SK-N-MC (cell line): ENCODE results near the gene IQCF5.
"Not testable (repeated sequence)": the region's sequence is repeated elsewhere in the genome, so short reads cannot be mapped to it uniquely, and the experiment has no call there.

Source experiments
- DNase-seq: peaks from one replicate; pipeline ENCODE4 v3.0.0-alpha.2; 2011; ENCODE audit warnings: low read depth, low spot score
- H3K27ac ChIP-seq: fragments of 200-600 bp; sonication (generic); 2 replicates; pipeline ENCODE4 v1.5.1; 2016; ENCODE audit warnings: mixed run types
- H3K36me3 ChIP-seq: fragments of 200-600 bp; sonication (generic); 2 replicates; pipeline ENCODE4 v1.6.1; 2017; ENCODE audit warnings: antibody characterized with exemption, low read length, mixed read lengths; ENCODE audit not compliant: insufficient read depth
- H3K4me3 ChIP-seq: fragments of 200-600 bp; sonication (generic); 2 replicates; pipeline ENCODE4 v1.5.1; 2016
- H3K9ac ChIP-seq: fragments of 200-600 bp; sonication (generic); 2 replicates; pipeline ENCODE4 v1.8.0; 2017; ENCODE audit warnings: mixed run types, mixed read lengths; ENCODE audit not compliant: insufficient read length
- H3K9me3 ChIP-seq: fragments of 200-600 bp; sonication (generic); 2 replicates; pipeline ENCODE4 v1.6.1; 2017; ENCODE audit warnings: low read depth, mild to moderate bottlenecking, antibody characterized with exemption, low read length, moderate library complexity, mixed read lengths
- EZH2 ChIP-seq: fragments of 200-600 bp; sonication (generic); IDR thresholded peaks from one replicate; pipeline ENCODE4 v1.6.1; 2017; ENCODE audit warnings: antibody characterized with exemption
- FOXP2 ChIP-seq: optimal IDR thresholded peaks from 2 replicates; pipeline ENCODE3; 2011; ENCODE audit warnings: mild to moderate bottlenecking, moderate library complexity; ENCODE audit not compliant: insufficient read depth; ENCODE audit errors: extremely low read length, control extremely low read depth
- POLR2AphosphoS5 ChIP-seq: IDR thresholded peaks from 2 replicates; pipeline ENCODE4 v1.6.1; 2012; ENCODE audit warnings: mild to moderate bottlenecking, low read depth, low read length, borderline replicate concordance

The IQCF5 gene

GRCh38 chr3:51875501-51875900, at the start of gene IQCF5:
TSS of gene IQCF5 (minus strand) at chr3:51875601. CDS start at chr3:51875531, 70 bp downstream.
- Histone ChIP-seq H3K9ac (no peak within 1 kb of the TSS), H3K36me3 (no peaks in the 10 kb centered on the region), H3K9me3 (no peaks in the 10 kb centered on the region), H3K4me3 (no peak within 1 kb of the TSS), H3K27ac (no peak within 1 kb of the TSS)
- TF ChIP-seq FOXP2: no peak
- no peak for TF ChIP-seq EZH2
- TF ChIP-seq POLR2AphosphoS5: no peak
- no peak for DNase-seq

- H3K36me3 ChIP-seq: no peaks in the 10 kb centered on the region
- no peak for TF ChIP-seq POLR2AphosphoS5
- no peak for TF ChIP-seq FOXP2
- TF ChIP-seq EZH2: no peak
- no peak overlapping the region for H3K9ac ChIP-seq
- H3K9me3 ChIP-seq: no peaks in the 10 kb centered on the region
- no peak overlapping the region for H3K4me3 ChIP-seq
- no peak for DNase-seq
- no peak overlapping the region for H3K27ac ChIP-seq
Observed at GRCh38 chr3:51921081-51921578, 45.7 kb upstream of the IQCF5 start.

- Histone ChIP-seq H3K9me3 (no peaks in the 10 kb centered on the region), H3K4me3 (no peak overlapping the region), H3K36me3 (no peaks in the 10 kb centered on the region), H3K27ac (no peak overlapping the region), H3K9ac (no peak overlapping the region)
- DNase-seq: no peak
- no peak for TF ChIP-seq EZH2
Observed at GRCh38 chr3:51916418-51916817, 41.0 kb upstream of the IQCF5 start.

GRCh38 chr3:51908026-51908425, 32.6 kb upstream of the IQCF5 start:
- Histone ChIP-seq H3K27ac (no peak overlapping the region), H3K9me3 (no peaks in the 10 kb centered on the region), H3K4me3 (no peak overlapping the region), H3K36me3 (no peaks in the 10 kb centered on the region), H3K9ac (no peak overlapping the region)
- TF ChIP-seq POLR2AphosphoS5 (no peak), FOXP2 (no peak), EZH2 (no peak)
- no peak for DNase-seq

- no peak for DNase-seq
- TF ChIP-seq FOXP2 (no peak), EZH2 (no peak), POLR2AphosphoS5 (no peak)
- Histone ChIP-seq H3K4me3 (no peak overlapping the region), H3K27ac (no peak overlapping the region), H3K36me3 (no peaks in the 10 kb centered on the region), H3K9ac (no peak overlapping the region), H3K9me3 (no peaks in the 10 kb centered on the region)
Observed at GRCh38 chr3:51904034-51904823, 28.8 kb upstream of the IQCF5 start.

GRCh38 chr3:51902361-51902760, 27.0 kb upstream of the IQCF5 start:
- DNase-seq, H3K9ac ChIP-seq: not testable (repeated sequence)

GRCh38 chr3:51900043-51900442, 24.6 kb upstream of the IQCF5 start:
- not testable (repeated sequence) for H3K4me3 ChIP-seq, H3K9me3 ChIP-seq, H3K9ac ChIP-seq, DNase-seq, H3K36me3 ChIP-seq, H3K27ac ChIP-seq

More at GRCh38 chr3:51902361-51902760, 27.0 kb upstream of the IQCF5 start:
- H3K4me3 ChIP-seq, H3K9me3 ChIP-seq, H3K27ac ChIP-seq, H3K36me3 ChIP-seq: not testable (repeated sequence)

- Histone ChIP-seq H3K9ac (no peak overlapping the region), H3K27ac (no peak overlapping the region), H3K36me3 (no peaks in the 10 kb centered on the region), H3K4me3 (no peak overlapping the region), H3K9me3 (no peaks in the 10 kb centered on the region)
- no peak for TF ChIP-seq POLR2AphosphoS5
- DNase-seq: no peak
Observed at GRCh38 chr3:51897391-51897790, 22.0 kb upstream of the IQCF5 start.

- no peaks in the 10 kb centered on the region for H3K9me3 ChIP-seq
- no peak overlapping the region for H3K9ac ChIP-seq
- TF ChIP-seq FOXP2 (no peak), EZH2 (no peak), POLR2AphosphoS5 (no peak)
- DNase-seq: no peak
- H3K4me3 ChIP-seq: no peak overlapping the region
- H3K27ac ChIP-seq: no peak overlapping the region
- no peaks in the 10 kb centered on the region for H3K36me3 ChIP-seq
Observed at GRCh38 chr3:51896607-51897305, 21.4 kb upstream of the IQCF5 start.
